Small intestine (tissue), 7 donors: ENCODE measurements around the gene S1PR1. TPM values are rescaled to one million over a fixed set of nuclear protein-coding genes. Genes with fewer than 3 reads are reported as not detected.

Experiments used
- DNase-seq, 2 donors: peaks; one replicate each; pipeline versions ENCODE4 v3.0.0 to v3.0.0-alpha.2; 2013
- FAIRE-seq: peaks from 2 replicates; lab custom pipeline; 2012; peaks lifted over from hg19 to GRCh38; lab: Jason Lieb, UNC
- H3K27ac ChIP-seq, 3 donors: one replicate each; pipeline ENCODE4 v1.5.1; 2013; ENCODE audit warnings: low read length in 2 of 3, mild to moderate bottlenecking in 2 of 3, control low read depth in 1 of 3, inconsistent platforms in 1 of 3, low read depth in 1 of 3, moderate library complexity in 1 of 3
- H3K27me3 ChIP-seq, 3 donors: one replicate each; pipeline ENCODE4 v1.6.1; 2013; ENCODE audit warnings: low read length in 3 of 3, inconsistent platforms in 1 of 3; ENCODE audit not compliant: control insufficient read depth in 3 of 3, insufficient read depth in 3 of 3
- H3K36me3 ChIP-seq, 3 donors: one replicate each; pipeline ENCODE4 v1.6.1; 2013; ENCODE audit warnings: low read length in 3 of 3, inconsistent platforms in 1 of 3, low read depth in 1 of 3, mild to moderate bottlenecking in 1 of 3, moderate library complexity in 1 of 3; ENCODE audit not compliant: control insufficient read depth in 3 of 3, insufficient read depth in 2 of 3
- H3K4me1 ChIP-seq, 3 donors: one replicate each; pipeline ENCODE4 v1.6.1; 2013; ENCODE audit warnings: low read length in 2 of 3, inconsistent platforms in 1 of 3, low read depth in 1 of 3, mild to moderate bottlenecking in 1 of 3, moderate library complexity in 1 of 3; ENCODE audit not compliant: control insufficient read depth in 3 of 3, insufficient read depth in 2 of 3
- H3K4me3 ChIP-seq, 3 donors: one replicate each; pipeline ENCODE4 v1.5.1; 2013; ENCODE audit warnings: low read length in 3 of 3, control low read depth in 1 of 3, inconsistent platforms in 1 of 3, low read depth in 1 of 3, mild to moderate bottlenecking in 1 of 3, moderate library complexity in 1 of 3
- H3K9me3 ChIP-seq, 2 donors: one replicate each; pipeline ENCODE4 v1.6.1; 2013; ENCODE audit warnings: low read depth in 1 of 2, low read length in 1 of 2; ENCODE audit not compliant: control insufficient read depth in 2 of 2, insufficient read depth in 1 of 2
- WGBS, 3 donors: extraction: QIAGEN DNeasy Blood & Tissue Kit; methylation state at CpG; one replicate each; pipeline ENCODE4 v1.1.7; 2013; 5-methylcytosine and 5-hydroxymethylcytosine counted together
- polyA plus RNA-seq, 4 donors: library from polyadenylated mRNA; stranded (reverse) in 3 of 4; unstranded in 1 of 4; fragments of 200-250 nt in 3 of 4; fragments of 120-200 nt in 1 of 4; gene quantifications; one replicate each; pipeline versions ENCODE4 v1.2.1 to v1.2.3, GENCODE V29; 2013
- donor health status: healthy with polysubstance abuse.
- donor health status: control.
- donor health status: control.
- donor health status: Bipolar disorder and iron deficiency.
- donor health status: healthy.

The S1PR1 gene
- polyA plus RNA-seq, 4 donors, result 0.45 to 42.4 (median 4.6) TPM

GRCh38 chr1:101281751-101282150 is 44.9 kb downstream of the S1PR1 start:
- Histone ChIP-seq H3K9me3 (no peaks in the 10 kb centered on the region), H3K27ac (no peak overlapping the region), H3K27me3 (no peaks in the 10 kb centered on the region), H3K4me3 (no peak overlapping the region), H3K36me3 (no peaks in the 10 kb centered on the region), H3K4me1 (peaks cover 0 to 3% (median 0%) of the 10 kb centered on the region in 3 donors)
- FAIRE-seq (no peak), DNase-seq (no peak)
- WGBS, 3 donors, result 93 to 97% (median 95%) methylated on average over 3 of the region's 3 CpGs

GRCh38 chr1:101282314-101283038 is 45.7 kb downstream of the S1PR1 start:
- no peak for DNase-seq
- FAIRE-seq, result no peak
- WGBS, 3 donors, result 63 to 71% (median 66%) methylated on average over 10 of the region's 10 CpGs
- Histone ChIP-seq H3K27me3 (no peaks in the 10 kb centered on the region), H3K9me3 (no peaks in the 10 kb centered on the region), H3K4me1 (peaks cover 0 to 3% (median 0%) of the 10 kb centered on the region in 3 donors), H3K27ac (no peak overlapping the region), H3K36me3 (no peaks in the 10 kb centered on the region), H3K4me3 (no peak overlapping the region)

- no peaks in the 10 kb centered on the region for H3K9me3 ChIP-seq
- FAIRE-seq (no peak), DNase-seq (no peak)
These were observed 46.6 kb downstream of the S1PR1 start for GRCh38 chr1:101283443-101283842.

GRCh38 chr1:101284021-101284420 is 47.2 kb downstream of the S1PR1 start:
- H3K9me3 ChIP-seq, result no peaks in the 10 kb centered on the region
- no peak for DNase-seq
- H3K4me3 ChIP-seq, result no peak overlapping the region
- no peaks in the 10 kb centered on the region for H3K27me3 ChIP-seq
- WGBS, 3 donors, result 76 to 88% (median 86%) methylated on average over 16 of the region's 16 CpGs
- H3K27ac ChIP-seq, result no peak overlapping the region
- peaks cover 0 to 3% (median 0%) of the 10 kb centered on the region in 3 donors for H3K4me1 ChIP-seq
- H3K36me3 ChIP-seq, result no peaks in the 10 kb centered on the region
- no peak for FAIRE-seq

More at GRCh38 chr1:101283443-101283842, 46.6 kb downstream of the S1PR1 start:
- H3K36me3 ChIP-seq, result no peaks in the 10 kb centered on the region
- H3K27me3 ChIP-seq, result no peaks in the 10 kb centered on the region
- 65 to 73% (median 72%) methylated on average over 3 of the region's 3 CpGs for WGBS, 3 donors
- H3K4me3 ChIP-seq, result no peak overlapping the region
- no peak overlapping the region for H3K27ac ChIP-seq
- H3K4me1 ChIP-seq, result peaks cover 0 to 3% (median 0%) of the 10 kb centered on the region in 3 donors

- Histone ChIP-seq H3K9me3 (no peaks in the 10 kb centered on the region), H3K27me3 (no peaks in the 10 kb centered on the region), H3K4me3 (no peak overlapping the region), H3K27ac (no peak overlapping the region), H3K4me1 (peaks cover 0 to 3% (median 0%) of the 10 kb centered on the region in 3 donors), H3K36me3 (no peaks in the 10 kb centered on the region)
- no peak for FAIRE-seq
- 82 to 91% (median 86%) methylated on average over 5 of the region's 5 CpGs for WGBS, 3 donors
- no peak for DNase-seq
These were observed 47.9 kb downstream of the S1PR1 start for GRCh38 chr1:101284622-101285218.

- Histone ChIP-seq H3K27ac (no peak overlapping the region), H3K4me1 (peaks cover 0 to 3% (median 0%) of the 10 kb centered on the region in 3 donors), H3K9me3 (no peaks in the 10 kb centered on the region), H3K36me3 (no peaks in the 10 kb centered on the region), H3K27me3 (peaks cover 0 to 4% (median 2%) of the 10 kb centered on the region in 3 donors), H3K4me3 (no peak overlapping the region)
- FAIRE-seq (no peak), DNase-seq (no peak)
- WGBS, 3 donors, result 84 to 88% (median 86%) methylated on average over 2 of the region's 2 CpGs
These were observed 49.2 kb downstream of the S1PR1 start for GRCh38 chr1:101285922-101286570.

GRCh38 chr1:101288491-101288944 is 51.7 kb downstream of the S1PR1 start:
- no peaks in the 10 kb centered on the region for H3K9me3 ChIP-seq
- H3K4me1 ChIP-seq, result no peaks in the 10 kb centered on the region
- DNase-seq (peak; percentile 79 to 82), FAIRE-seq (no peak)
- no peak overlapping the region for H3K4me3 ChIP-seq
- peaks cover 0 to 4% (median 2%) of the 10 kb centered on the region in 3 donors for H3K27me3 ChIP-seq
- no peaks in the 10 kb centered on the region for H3K36me3 ChIP-seq
- no peak overlapping the region for H3K27ac ChIP-seq
- 8 to 24% (median 24%) methylated on average over 4 of the region's 4 CpGs for WGBS, 3 donors

- FAIRE-seq (no peak), DNase-seq (no peak)
- peaks cover 0 to 6% (median 4%) of the 10 kb centered on the region in 3 donors for H3K27me3 ChIP-seq
- H3K4me1 ChIP-seq, result no peaks in the 10 kb centered on the region
- no peaks in the 10 kb centered on the region for H3K9me3 ChIP-seq
- no peaks in the 10 kb centered on the region for H3K36me3 ChIP-seq
- H3K4me3 ChIP-seq, result no peak overlapping the region
- WGBS, 3 donors, result 75 to 83% (median 77%) methylated on average over 6 of the region's 6 CpGs
- no peak overlapping the region for H3K27ac ChIP-seq
These were observed 53.5 kb downstream of the S1PR1 start for GRCh38 chr1:101290119-101290921.
